Measurements from ENCODE around the gene NFATC1.

DNA sequence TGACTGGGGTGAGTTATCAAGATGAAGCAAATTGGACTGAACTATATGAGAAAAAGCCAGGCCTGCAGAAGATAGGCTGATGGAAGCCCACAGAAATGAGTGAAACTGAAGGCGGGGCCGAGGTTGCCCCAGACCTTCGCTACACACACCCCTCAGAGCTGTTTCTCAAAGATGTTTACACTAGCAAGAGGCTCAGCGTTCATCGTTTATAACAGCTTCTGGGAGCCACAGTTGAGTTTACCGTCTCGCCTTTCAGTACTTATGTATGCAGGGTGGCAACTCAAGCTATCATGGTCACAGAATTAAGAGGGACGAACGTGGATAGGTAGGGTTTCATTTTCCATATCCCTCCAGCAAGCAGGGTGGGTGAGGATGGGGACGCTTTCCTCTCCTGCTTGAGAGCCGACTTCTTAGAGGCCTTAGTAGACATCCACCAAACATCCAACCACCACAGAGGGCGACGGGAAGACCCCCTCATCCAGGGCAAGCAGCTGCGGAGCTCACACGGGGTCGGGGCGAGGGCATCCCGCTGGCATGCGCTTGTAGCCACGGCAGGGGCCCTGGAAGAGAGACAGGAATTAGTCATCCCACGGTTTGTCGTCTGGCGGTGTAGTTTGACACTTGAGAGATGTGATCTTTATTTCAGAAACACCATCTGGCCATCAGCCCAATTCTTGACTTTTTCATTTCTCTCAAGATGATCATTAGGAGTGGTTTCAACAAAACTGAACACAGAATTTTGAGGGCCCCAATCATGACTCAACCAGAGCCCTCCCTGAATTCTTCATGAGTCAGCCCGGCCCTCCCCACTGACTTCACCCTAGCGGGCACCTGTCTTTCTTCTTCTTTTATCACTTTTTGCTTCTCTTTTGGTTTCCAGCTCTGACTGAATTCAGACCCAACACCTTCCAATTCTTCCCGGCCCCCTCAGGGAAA is 174.8 kb downstream of the NFATC1 start:
- TF ChIP-seq, protein P1, sequence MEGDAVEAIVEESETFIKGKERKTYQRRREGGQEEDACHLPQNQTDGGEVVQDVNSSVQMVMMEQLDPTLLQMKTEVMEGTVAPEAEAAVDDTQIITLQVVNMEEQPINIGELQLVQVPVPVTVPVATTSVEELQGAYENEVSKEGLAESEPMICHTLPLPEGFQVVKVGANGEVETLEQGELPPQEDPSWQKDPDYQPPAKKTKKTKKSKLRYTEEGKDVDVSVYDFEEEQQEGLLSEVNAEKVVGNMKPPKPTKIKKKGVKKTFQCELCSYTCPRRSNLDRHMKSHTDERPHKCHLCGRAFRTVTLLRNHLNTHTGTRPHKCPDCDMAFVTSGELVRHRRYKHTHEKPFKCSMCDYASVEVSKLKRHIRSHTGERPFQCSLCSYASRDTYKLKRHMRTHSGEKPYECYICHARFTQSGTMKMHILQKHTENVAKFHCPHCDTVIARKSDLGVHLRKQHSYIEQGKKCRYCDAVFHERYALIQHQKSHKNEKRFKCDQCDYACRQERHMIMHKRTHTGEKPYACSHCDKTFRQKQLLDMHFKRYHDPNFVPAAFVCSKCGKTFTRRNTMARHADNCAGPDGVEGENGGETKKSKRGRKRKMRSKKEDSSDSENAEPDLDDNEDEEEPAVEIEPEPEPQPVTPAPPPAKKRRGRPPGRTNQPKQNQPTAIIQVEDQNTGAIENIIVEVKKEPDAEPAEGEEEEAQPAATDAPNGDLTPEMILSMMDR (IDR thresholded peaks at IDR 0.05) = no peak
- no peak for TF ChIP-seq POLR2A (IDR thresholded peaks at IDR 0.05)
